A549 (cell line): ENCODE results near the gene ZDHHC16. TPM values are rescaled to one million over a fixed set of nuclear protein-coding genes. Genes with fewer than 3 reads are reported as not detected.

ENCODE experiments used
- ATAC-seq, 2 experiments: fragments of 200-7000 bp in 1 of 2; fragments of >200 bp in 1 of 2; cut with Nextera tagmentation in 1 of 2; cut with Tn5 transposase in 1 of 2; 3 replicates each; pipeline versions ENCODE4 v1.8.0 to v1.9.1; 2018 to 2020; ENCODE audit warnings: mild to moderate bottlenecking in 1 of 2, moderate library complexity in 1 of 2
- CTCF ChIA-PET: fragments of 300-600 bp; sonication (Branson Sonifier 250); formaldehyde crosslinking; extraction: SDS; loops from one replicate; lab custom pipeline; 2021; ENCODE audit warnings: antibody characterized with exemption, inconsistent platforms; lab: Yijun Ruan, JAX
- POLR2A ChIA-PET: fragments of 350-600 bp; formaldehyde crosslinking; extraction: SDS; loops from one replicate; lab custom pipeline; 2021; ENCODE audit warnings: antibody characterized with exemption, inconsistent platforms; lab: Yijun Ruan, JAX
- DNase-seq, 2 experiments: peaks; one replicate each; pipeline versions ENCODE4 v3.0.0 to v3.0.0-alpha.2; 2011 to 2016; ENCODE audit warnings: low read depth in 1 of 2, low spot score in 1 of 2
- FAIRE-seq: peaks from 2 replicates; lab custom pipeline; 2011; peaks lifted over from hg19 to GRCh38; lab: Jason Lieb, UNC
- H3K27ac ChIP-seq, 2 experiments: fragments of >200 bp; sonication (Bioruptor Twin); formaldehyde crosslinking; 3 replicates each; pipeline ENCODE4 v1.5.1; 2016 to 2017
- H3K4me1 ChIP-seq: fragments of >200 bp; sonication (Bioruptor Twin); formaldehyde crosslinking; 3 replicates; pipeline ENCODE4 v1.6.1; 2016
- H3K4me2 ChIP-seq: fragments of >200 bp; sonication (Bioruptor Twin); formaldehyde crosslinking; 3 replicates; pipeline ENCODE4 v1.6.1; 2016
- H3K4me3 ChIP-seq: fragments of >200 bp; sonication (Bioruptor Twin); formaldehyde crosslinking; 3 replicates; pipeline ENCODE4 v1.5.1; 2016
- H3K9me3 ChIP-seq: fragments of >200 bp; sonication (Bioruptor Twin); formaldehyde crosslinking; 3 replicates; pipeline ENCODE4 v1.6.1; 2016
- CEBPB ChIP-seq, 2 experiments: fragments of >200 bp in 1 of 2; sonication (Bioruptor Twin) in 1 of 2; formaldehyde crosslinking in 1 of 2; IDR thresholded peaks; 2 replicates each; pipeline ENCODE4 v1.6.1; 2012 to 2016
- E2F6 ChIP-seq: IDR thresholded peaks from 2 replicates; pipeline ENCODE4 v1.6.1; 2012; ENCODE audit warnings: low read depth, borderline replicate concordance
- EHMT2 ChIP-seq: fragments of 200-600 bp; sonication (generic); IDR thresholded peaks from 2 replicates; pipeline ENCODE4 v1.6.1; 2016; ENCODE audit warnings: antibody characterized with exemption, low read depth, mild to moderate bottlenecking, moderate library complexity
- EP300 ChIP-seq, 2 experiments: fragments of >200 bp; sonication (Bioruptor Twin); formaldehyde crosslinking; IDR thresholded peaks; 2 replicates in 1 of 2; 3 replicates in 1 of 2; pipeline ENCODE4 v1.6.1; 2016 to 2017
- ESRRA ChIP-seq: fragments of 150-350 bp; IDR thresholded peaks from 2 replicates; pipeline ENCODE4 v1.6.1; 2014; ENCODE audit warnings: mild to moderate bottlenecking, low read length, borderline replicate concordance
- FOSB ChIP-seq: fragments of 250-450 bp; sonication (Bioruptor Pico); IDR thresholded peaks from 2 replicates; pipeline ENCODE4 v1.5.0; 2020; ENCODE audit warnings: mild to moderate bottlenecking, moderate library complexity
- FOSL2 ChIP-seq, 2 experiments: fragments of 450-650 bp in 1 of 2; fragments of >200 bp in 1 of 2; sonication (Bioruptor Twin) in 1 of 2; formaldehyde crosslinking; IDR thresholded peaks; 2 replicates each; pipeline versions ENCODE4 v1.5.0 to v1.6.1; 2016 to 2020; ENCODE audit warnings: mild to moderate bottlenecking in 1 of 2, moderate library complexity in 1 of 2
- HEYL ChIP-seq: fragments of 250-450 bp; sonication (Bioruptor Pico); IDR thresholded peaks from 2 replicates; pipeline ENCODE4 v1.8.0; 2021; ENCODE audit warnings: mild to moderate bottlenecking, moderate library complexity
- HOXB13 ChIP-seq: fragments of 250-450 bp; sonication (Bioruptor Pico); IDR thresholded peaks from 2 replicates; pipeline ENCODE4 v1.5.0; 2020; ENCODE audit warnings: low read depth, mild to moderate bottlenecking, moderate library complexity
- JUN ChIP-seq, 2 experiments: fragments of >200 bp; sonication (Bioruptor Twin); formaldehyde crosslinking; IDR thresholded peaks; 2 replicates in 1 of 2; 3 replicates in 1 of 2; pipeline ENCODE4 v1.6.1; 2016 to 2017
- KDM1A ChIP-seq: fragments of 200-600 bp; sonication (generic); IDR thresholded peaks from 2 replicates; pipeline ENCODE4 v1.6.1; 2016; ENCODE audit warnings: low read depth, mild to moderate bottlenecking
- MAFK ChIP-seq: fragments of 450-650 bp; IDR thresholded peaks from 2 replicates; pipeline ENCODE4 v1.6.1; 2014; ENCODE audit not compliant: partially characterized antibody
- MAZ ChIP-seq: fragments of 150-350 bp; IDR thresholded peaks from 2 replicates; pipeline ENCODE4 v1.6.1; 2014; ENCODE audit warnings: antibody characterized with exemption, low read depth, low read length, borderline replicate concordance
- NR3C1 ChIP-seq: fragments of >200 bp; sonication (Bioruptor Twin); formaldehyde crosslinking; IDR thresholded peaks from 3 replicates; pipeline ENCODE4 v1.6.1; 2017
- PBX3 ChIP-seq: IDR thresholded peaks from 2 replicates; pipeline ENCODE4 v1.6.1; 2012
- POLR2AphosphoS2 ChIP-seq: conservative IDR thresholded peaks from 2 replicates; pipeline ENCODE4 v1.6.1; 2012; ENCODE audit warnings: low read length, improper control_type of control experiment, inconsistent platforms
- RCOR1 ChIP-seq: fragments of 150-350 bp; IDR thresholded peaks from 2 replicates; pipeline ENCODE4 v1.6.1; 2014; ENCODE audit warnings: antibody characterized with exemption, low read length, low read depth
- RFX5 ChIP-seq: fragments of 450-650 bp; IDR thresholded peaks from 2 replicates; pipeline ENCODE4 v1.7.1; 2014; ENCODE audit warnings: antibody characterized with exemption, mild to moderate bottlenecking, moderate library complexity
- ZC3H11A ChIP-seq: fragments of 450-650 bp; IDR thresholded peaks from 2 replicates; pipeline ENCODE4 v1.6.1; 2014; ENCODE audit warnings: antibody characterized with exemption, mild to moderate bottlenecking
- ZNF302 ChIP-seq: fragments of 250-450 bp; sonication (Bioruptor Pico); IDR thresholded peaks from 2 replicates; pipeline ENCODE4 v1.9.0; 2021; ENCODE audit warnings: inconsistent platforms, mild to moderate bottlenecking, moderate library complexity
- WGBS: methylation state at CpG from one replicate; pipeline ENCODE4 v1.1.6; 2017; ENCODE audit errors: missing lambda C conversion rate; 5-methylcytosine and 5-hydroxymethylcytosine counted together
- polyA plus RNA-seq, 4 experiments: library from polyadenylated mRNA; depleted of rRNA in 3 of 4; stranded (reverse); fragments of >200 nt; fragmentation: RNase III in 1 of 4; extraction: RNeasy Plus Mini Kit Qiagen cat#74134 plus additional on column Dnase treatment in 1 of 4; gene quantifications; 2 replicates in 3 of 4; 3 replicates in 1 of 4; pipeline ENCODE4 v1.2.3, GENCODE V29; 2011 to 2017
- TF ChIP-seq, protein P1 (sequence below): fragments of 250-450 bp; sonication (Bioruptor Pico); IDR thresholded peaks from 2 replicates; pipeline ENCODE4 v1.5.0; 2020; ENCODE audit warnings: low read depth, mild to moderate bottlenecking, moderate library complexity
- TF ChIP-seq, protein P2 (sequence below): fragments of >200 bp; sonication (Bioruptor Twin); formaldehyde crosslinking; IDR thresholded peaks from 2 replicates; pipeline ENCODE4 v1.6.1; 2016
- TF ChIP-seq, protein P3 (sequence below): IDR thresholded peaks from 2 replicates; pipeline ENCODE4 v1.6.1; 2012
- TF ChIP-seq, protein P4 (sequence below): fragments of 150-350 bp; IDR thresholded peaks from 2 replicates; pipeline ENCODE4 v1.6.1; 2014; ENCODE audit warnings: low read depth, mild to moderate bottlenecking, low read length
- TF ChIP-seq, protein P5 (sequence below): fragments of >200 bp; sonication (Bioruptor Twin); formaldehyde crosslinking; IDR thresholded peaks from 3 replicates; pipeline ENCODE4 v1.5.1; 2016

The ZDHHC16 gene
- polyA plus RNA-seq, 2 of the 4 experiments (the other 2 are of a cell fraction), result 47.7 to 57.0 TPM

DNA sequence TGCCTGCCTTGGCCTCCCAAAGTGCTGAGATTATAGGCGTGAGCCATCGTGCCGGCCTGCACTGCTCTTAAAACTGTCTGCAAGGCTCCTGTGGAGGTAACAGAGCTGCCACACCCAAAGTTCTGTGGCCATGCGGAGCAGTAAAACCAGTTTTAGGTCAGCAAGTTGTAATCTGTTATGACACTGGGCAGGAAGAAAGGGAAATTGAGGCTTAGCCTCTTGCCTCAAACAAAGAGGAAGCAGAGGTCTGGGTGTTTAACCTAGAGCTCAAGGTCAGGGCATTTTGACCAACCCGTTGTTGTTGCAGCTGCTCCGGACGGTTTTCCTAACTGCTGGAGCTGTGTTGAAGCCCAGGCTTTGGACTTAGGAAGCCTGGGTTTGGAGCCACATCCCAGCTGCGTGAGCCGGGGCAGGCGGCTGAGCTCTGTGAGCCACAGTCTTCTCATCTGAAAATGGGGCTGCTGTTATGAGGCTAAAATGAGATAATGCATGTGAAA is 37.4 kb upstream of the ZDHHC16 start:
- 93% methylated on average over 10 of the region's 10 CpGs for WGBS
- POLR2A ChIA-PET, result interaction anchor here (0.7 kb wide), 1 partner anchor 190 kb away, joined by 4 read pairs; no protein-coding TSS in a partner anchor
- Histone ChIP-seq H3K4me3 (no peak overlapping the region), H3K9me3 (no peaks in the 10 kb centered on the region), H3K4me1 (0 out of 3 replicates have a peak, but pooled peaks cover 4% of the 10 kb centered on the region), H3K4me2 (no peak overlapping the region), H3K27ac (no peak overlapping the region)
- FAIRE-seq (no peak), DNase-seq (no peak), ATAC-seq (no peak)
- CTCF ChIA-PET, result interaction anchor here (0.7 to 4.1 kb wide), 20 partner anchors 12 to 205 kb away, joined by 3 to 23 read pairs (median 4); partner anchors contain the start of gene ANKRD2
- no peak for TF ChIP-seq E2F6
- no peak for TF ChIP-seq JUN (IDR thresholded peaks at IDR 0.05)
- TF ChIP-seq FOSB (CRISPR knock-in tag), result no peak
- TF ChIP-seq POLR2AphosphoS2, result no peak
- TF ChIP-seq MAZ, result no peak
- no peak for TF ChIP-seq FOSL2 (IDR thresholded peaks at IDR 0.05)
- TF ChIP-seq FOSL2 (CRISPR knock-in tag; IDR thresholded peaks at IDR 0.05), result no peak
- TF ChIP-seq MAFK, result no peak
- TF ChIP-seq RFX5, result no peak
- no peak for TF ChIP-seq HOXB13 (CRISPR knock-in tag)
- TF ChIP-seq, protein P1, sequence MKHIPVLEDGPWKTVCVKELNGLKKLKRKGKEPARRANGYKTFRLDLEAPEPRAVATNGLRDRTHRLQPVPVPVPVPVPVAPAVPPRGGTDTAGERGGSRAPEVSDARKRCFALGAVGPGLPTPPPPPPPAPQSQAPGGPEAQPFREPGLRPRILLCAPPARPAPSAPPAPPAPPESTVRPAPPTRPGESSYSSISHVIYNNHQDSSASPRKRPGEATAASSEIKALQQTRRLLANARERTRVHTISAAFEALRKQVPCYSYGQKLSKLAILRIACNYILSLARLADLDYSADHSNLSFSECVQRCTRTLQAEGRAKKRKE (CRISPR knock-in tag), result no peak
- TF ChIP-seq, protein P2, sequence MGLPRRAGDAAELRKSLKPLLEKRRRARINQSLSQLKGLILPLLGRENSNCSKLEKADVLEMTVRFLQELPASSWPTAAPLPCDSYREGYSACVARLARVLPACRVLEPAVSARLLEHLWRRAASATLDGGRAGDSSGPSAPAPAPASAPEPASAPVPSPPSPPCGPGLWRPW, result no peak
- TF ChIP-seq, protein P3, sequence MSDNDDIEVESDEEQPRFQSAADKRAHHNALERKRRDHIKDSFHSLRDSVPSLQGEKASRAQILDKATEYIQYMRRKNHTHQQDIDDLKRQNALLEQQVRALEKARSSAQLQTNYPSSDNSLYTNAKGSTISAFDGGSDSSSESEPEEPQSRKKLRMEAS, result no peak
- no peak for TF ChIP-seq ZNF302 (CRISPR knock-in tag)
- no peak for TF ChIP-seq NR3C1
- TF ChIP-seq HEYL (CRISPR knock-in tag), result no peak
- no peak for TF ChIP-seq EP300 (IDR thresholded peaks at IDR 0.05)
- TF ChIP-seq CEBPB (IDR thresholded peaks at IDR 0.05), result no peak
- no peak for TF ChIP-seq EHMT2
- no peak for TF ChIP-seq RCOR1
- TF ChIP-seq, protein P4, sequence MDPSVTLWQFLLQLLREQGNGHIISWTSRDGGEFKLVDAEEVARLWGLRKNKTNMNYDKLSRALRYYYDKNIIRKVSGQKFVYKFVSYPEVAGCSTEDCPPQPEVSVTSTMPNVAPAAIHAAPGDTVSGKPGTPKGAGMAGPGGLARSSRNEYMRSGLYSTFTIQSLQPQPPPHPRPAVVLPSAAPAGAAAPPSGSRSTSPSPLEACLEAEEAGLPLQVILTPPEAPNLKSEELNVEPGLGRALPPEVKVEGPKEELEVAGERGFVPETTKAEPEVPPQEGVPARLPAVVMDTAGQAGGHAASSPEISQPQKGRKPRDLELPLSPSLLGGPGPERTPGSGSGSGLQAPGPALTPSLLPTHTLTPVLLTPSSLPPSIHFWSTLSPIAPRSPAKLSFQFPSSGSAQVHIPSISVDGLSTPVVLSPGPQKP, result no peak

GRCh38 chr10:97411406-97411805 is 34.6 kb upstream of the ZDHHC16 start:
- no peak overlapping the region for H3K4me3 ChIP-seq
- WGBS, result 55% methylated on average over 4 of the region's 4 CpGs
- no peak for TF ChIP-seq ESRRA
- TF ChIP-seq ZC3H11A, result no peak
- TF ChIP-seq KDM1A, result no peak
- TF ChIP-seq MAZ, result no peak
- TF ChIP-seq, protein P5, sequence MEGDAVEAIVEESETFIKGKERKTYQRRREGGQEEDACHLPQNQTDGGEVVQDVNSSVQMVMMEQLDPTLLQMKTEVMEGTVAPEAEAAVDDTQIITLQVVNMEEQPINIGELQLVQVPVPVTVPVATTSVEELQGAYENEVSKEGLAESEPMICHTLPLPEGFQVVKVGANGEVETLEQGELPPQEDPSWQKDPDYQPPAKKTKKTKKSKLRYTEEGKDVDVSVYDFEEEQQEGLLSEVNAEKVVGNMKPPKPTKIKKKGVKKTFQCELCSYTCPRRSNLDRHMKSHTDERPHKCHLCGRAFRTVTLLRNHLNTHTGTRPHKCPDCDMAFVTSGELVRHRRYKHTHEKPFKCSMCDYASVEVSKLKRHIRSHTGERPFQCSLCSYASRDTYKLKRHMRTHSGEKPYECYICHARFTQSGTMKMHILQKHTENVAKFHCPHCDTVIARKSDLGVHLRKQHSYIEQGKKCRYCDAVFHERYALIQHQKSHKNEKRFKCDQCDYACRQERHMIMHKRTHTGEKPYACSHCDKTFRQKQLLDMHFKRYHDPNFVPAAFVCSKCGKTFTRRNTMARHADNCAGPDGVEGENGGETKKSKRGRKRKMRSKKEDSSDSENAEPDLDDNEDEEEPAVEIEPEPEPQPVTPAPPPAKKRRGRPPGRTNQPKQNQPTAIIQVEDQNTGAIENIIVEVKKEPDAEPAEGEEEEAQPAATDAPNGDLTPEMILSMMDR, result no peak
- TF ChIP-seq HEYL (CRISPR knock-in tag), result no peak
- TF ChIP-seq PBX3, result no peak
- TF ChIP-seq JUN (IDR thresholded peaks at IDR 0.05), result no peak
- TF ChIP-seq, protein P2, result no peak
- ChIA-PET CTCF (interaction anchor here (0.8 to 1.5 kb wide), 5 partner anchors 9 to 142 kb away, joined by 3 to 5 read pairs (median 3); partner anchors contain the start of gene RRP12), POLR2A (no interaction called here)
- 0 out of 3 replicates have a peak, but pooled peaks cover 2% of the 10 kb centered on the region for H3K4me1 ChIP-seq
- no peak for FAIRE-seq
- H3K9me3 ChIP-seq, result no peaks in the 10 kb centered on the region
- no peak overlapping the region for H3K27ac ChIP-seq
- no peak overlapping the region for H3K4me2 ChIP-seq
- ATAC-seq, result no peak
- no peak for DNase-seq
